ENCODE results near the gene PSORS1C1.
"Not testable (repeated sequence)": the region's sequence is repeated elsewhere in the genome, so short reads cannot be mapped to it uniquely, and the experiment has no call there.

PSORS1C1 gene

DNA sequence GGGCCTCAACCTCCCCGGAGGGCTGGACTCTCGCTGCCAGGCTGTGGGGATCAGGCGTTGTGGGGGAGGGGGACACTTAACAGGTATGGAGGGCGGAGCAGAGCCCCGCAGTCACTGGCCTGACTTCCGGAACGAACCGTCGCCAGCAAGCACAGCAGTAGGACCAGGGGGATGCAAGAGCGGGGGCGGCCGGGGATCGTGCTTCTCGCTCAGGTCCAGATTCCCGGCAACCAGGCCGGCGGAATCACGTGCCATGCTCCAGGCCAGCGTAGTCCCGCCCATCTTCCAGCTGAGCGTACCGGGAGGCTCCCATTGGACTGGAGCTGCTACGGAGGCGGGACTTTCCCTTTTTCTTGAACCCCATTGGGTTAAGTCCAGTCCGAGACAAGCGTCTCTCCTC is 65.9 kb downstream of the PSORS1C1 start:
- no peak for DNase-seq

DNA sequence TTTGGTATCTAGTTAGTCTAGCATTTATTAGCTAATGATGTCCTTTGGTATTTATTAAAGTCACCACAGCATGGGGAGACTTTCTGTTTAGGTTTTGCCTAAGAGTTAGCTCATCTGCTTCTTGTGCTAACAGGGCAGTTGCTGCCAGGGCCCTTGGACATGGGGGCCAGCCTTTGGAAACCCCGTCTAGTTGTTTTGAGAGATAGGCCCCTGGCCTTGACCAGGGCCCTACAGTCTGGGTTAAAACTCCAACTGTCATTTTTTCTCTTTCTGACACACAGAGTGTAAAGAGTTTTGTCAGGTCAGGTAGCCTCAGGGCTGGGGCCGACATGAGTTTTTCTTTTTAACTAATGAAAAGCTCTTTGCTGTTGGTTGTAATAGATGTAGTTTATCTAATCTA is 68.7 kb downstream of the PSORS1C1 start:
- DNase-seq: not testable (repeated sequence)

DNA sequence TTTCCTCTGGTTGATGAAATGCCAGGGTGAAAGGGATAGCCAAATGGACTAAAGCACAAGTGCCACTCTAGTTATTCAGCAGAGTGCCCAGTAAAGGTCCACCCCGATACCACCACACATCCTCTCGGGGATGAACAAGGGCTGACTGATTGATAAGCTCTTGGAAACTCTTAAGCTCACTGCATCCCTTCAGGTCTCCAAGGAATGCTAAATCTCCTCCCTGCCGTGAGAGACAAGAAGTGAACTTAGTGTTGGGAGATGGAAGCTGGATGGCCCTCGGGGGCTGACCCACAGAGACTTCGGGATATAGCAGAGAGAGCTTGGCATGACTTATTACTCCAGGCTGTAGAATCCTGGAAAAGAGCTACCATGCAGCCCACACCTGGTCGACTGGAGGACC is 69.3 kb downstream of the PSORS1C1 start:
- not testable (repeated sequence) for DNase-seq

DNA sequence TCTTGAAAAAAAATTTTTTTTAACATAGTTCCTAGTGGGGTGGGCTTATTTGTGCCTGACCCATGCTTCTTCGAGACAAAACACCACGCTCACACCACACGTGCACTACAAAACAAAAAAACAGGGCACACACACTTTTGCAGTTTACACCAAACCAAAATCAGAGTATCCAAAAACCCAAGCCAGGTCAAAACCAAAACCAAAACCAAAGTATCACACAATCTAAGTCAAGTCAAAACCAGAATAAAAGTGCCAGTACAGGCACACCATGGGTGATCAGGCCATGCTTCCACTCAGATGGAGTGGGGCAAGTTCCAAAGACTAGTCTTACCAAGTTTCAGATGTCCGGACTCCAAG is 71.1 kb downstream of the PSORS1C1 start:
- not testable (repeated sequence) for DNase-seq

DNA sequence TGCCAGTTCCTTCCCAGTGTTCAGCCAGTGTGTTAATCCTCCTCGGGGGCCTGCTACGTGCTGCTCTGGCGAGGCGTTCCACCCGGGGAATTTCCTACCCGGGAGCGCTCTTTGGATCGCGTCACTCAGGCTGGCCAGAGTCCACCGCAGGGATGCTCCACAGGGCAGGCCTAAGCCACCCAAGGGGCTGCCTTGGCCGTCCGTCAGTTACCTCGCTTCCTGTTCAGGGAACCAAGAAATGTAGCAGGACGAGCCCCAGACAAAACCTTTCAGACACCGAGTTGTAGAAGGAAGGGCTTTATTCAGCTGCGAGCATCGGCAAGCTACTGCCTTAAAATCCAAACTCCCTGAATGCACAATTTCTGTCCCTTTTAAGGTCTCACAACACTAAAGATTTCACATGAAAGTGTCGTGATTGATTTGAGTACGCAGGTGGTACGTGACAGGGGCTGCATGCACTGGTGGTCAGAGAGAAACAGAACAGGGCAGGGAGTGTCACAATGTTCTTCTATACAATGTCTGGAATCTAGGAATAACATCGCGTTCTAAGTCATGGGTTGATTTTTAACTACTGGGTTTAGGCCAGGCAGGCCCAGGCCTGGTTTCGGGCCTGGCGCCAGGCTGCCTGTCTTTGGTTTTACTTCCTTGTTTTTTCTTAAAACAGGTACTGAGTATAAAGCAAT is 71.6 kb downstream of the PSORS1C1 start:
- DNase-seq: no peak

DNA sequence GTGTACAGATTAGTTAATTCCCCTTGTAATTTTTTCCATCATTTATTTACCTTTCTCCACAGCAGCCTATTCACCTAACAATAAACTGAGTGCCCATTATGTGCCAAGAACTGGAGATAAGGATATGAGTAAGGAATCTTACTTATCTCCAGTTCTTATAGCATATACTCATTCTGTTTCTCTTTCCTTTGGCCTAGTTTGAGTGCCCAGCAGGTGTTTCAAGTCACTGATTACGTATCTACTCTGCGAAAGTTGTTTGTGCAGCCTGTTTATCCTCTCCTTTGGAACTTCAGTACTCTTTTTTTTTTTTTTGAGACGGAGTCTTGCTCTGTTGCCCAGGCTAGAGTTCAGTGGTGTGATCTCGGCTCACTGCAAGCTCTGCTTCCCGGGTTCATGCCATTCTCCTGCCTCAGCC is 73.2 kb downstream of the PSORS1C1 start:
- DNase-seq: no peak

DNA sequence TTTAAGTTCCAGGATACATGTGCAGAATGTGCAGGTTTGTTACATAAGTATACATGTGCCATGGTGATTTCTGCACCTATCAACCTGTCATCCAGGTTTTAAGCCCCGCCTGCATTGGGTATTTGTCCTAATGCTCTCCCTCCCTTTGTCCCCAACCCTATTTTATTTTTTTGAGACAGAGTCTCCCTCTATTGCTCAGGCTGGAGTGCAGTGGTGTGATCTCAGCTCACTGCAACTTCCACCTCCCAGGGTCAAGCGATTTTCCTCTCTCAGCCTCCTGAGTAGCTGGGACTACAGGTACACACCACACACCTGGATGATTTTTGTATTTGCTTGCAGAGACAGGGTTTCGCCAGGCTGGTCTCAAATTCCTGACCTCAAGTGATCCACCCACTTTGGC is 74.6 kb downstream of the PSORS1C1 start:
- not testable (repeated sequence) for DNase-seq
